ENCODE results near the gene PCNP. TPM values are rescaled to one million over a fixed set of nuclear protein-coding genes. Genes with fewer than 3 reads are reported as not detected.

Gene PCNP
- total RNA-seq, 2 donors from 2014 or later: 78.9 to 131 TPM

DNA sequence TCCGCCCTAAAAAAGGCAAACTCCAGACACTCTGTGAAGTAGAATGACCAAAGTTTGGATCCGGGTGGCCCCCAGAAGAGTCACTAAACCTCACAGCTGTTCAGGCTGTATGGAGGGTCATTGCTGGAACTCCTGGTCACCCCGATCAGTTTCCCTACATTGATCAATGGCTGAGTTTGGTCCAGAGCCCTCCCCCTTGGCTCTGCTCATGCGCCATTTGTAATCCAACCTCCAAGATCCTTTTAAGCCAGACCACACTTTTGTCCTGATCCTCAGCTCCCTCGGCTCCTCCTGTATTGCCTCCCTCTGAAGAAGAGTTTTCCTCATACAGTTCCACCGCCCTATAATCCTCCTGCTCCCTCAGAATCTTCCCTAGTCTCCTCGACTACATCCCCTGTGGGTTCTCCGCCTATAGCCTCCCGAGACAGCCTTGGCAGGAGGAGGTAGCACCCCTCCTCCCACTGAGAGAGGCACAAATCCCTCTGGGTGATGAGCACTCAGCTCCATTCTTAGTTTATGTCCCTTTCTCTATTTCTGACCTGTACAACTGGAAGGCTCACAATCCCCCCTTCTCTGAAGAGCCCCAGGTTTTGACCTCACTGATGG is 60.7 kb downstream of the PCNP start:
- Histone ChIP-seq H3K4me1 (ENCODE audit: control insufficient read depth in 1 of 2, low read depth in 2 of 2) (no peaks in the 10 kb centered on the region), H3K36me3 (no peaks in the 10 kb centered on the region), H3K27me3 (replicated peaks; ENCODE audit: insufficient read depth) (no peaks in the 10 kb centered on the region), H3K9me3 (no peaks in the 10 kb centered on the region), H3K27ac (no peak overlapping the region), H3K4me3 (no peak overlapping the region)
- no peak for DNase-seq (ENCODE audit: low spot score)
- TF ChIP-seq, protein P1, sequence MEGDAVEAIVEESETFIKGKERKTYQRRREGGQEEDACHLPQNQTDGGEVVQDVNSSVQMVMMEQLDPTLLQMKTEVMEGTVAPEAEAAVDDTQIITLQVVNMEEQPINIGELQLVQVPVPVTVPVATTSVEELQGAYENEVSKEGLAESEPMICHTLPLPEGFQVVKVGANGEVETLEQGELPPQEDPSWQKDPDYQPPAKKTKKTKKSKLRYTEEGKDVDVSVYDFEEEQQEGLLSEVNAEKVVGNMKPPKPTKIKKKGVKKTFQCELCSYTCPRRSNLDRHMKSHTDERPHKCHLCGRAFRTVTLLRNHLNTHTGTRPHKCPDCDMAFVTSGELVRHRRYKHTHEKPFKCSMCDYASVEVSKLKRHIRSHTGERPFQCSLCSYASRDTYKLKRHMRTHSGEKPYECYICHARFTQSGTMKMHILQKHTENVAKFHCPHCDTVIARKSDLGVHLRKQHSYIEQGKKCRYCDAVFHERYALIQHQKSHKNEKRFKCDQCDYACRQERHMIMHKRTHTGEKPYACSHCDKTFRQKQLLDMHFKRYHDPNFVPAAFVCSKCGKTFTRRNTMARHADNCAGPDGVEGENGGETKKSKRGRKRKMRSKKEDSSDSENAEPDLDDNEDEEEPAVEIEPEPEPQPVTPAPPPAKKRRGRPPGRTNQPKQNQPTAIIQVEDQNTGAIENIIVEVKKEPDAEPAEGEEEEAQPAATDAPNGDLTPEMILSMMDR (IDR thresholded peaks at IDR 0.05): no peak
- no peak for ATAC-seq (ENCODE audit: insufficient number of reproducible peaks, low FRiP score, low read depth)

DNA sequence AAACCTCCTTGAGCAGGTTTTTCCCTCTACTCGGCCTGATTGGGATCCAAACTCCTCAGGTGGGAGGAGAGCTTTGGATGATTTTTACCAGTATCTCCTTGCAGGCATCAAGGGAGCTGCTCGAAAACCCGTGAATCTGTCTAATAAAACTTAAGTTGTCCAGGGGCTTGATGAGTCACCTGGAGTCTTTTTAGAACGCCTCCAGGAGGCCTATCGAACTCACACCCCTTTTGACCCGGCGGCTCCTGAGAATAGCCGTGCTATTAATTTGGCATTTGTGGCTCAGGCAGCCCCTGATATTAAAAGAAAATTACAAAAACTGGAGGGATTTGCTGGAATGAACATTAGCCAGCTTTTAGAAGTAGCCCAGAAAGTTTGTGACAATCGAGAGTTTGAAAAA is 61.4 kb downstream of the PCNP start:
- Histone ChIP-seq H3K9me3 (no peaks in the 10 kb centered on the region), H3K27me3 (replicated peaks; ENCODE audit: insufficient read depth) (no peaks in the 10 kb centered on the region), H3K4me1 (ENCODE audit: control insufficient read depth in 1 of 2, low read depth in 2 of 2) (no peaks in the 10 kb centered on the region), H3K27ac (no peak overlapping the region), H3K4me3 (no peak overlapping the region), H3K36me3 (no peaks in the 10 kb centered on the region)
- TF ChIP-seq, protein P1 (IDR thresholded peaks at IDR 0.05): no peak
- no peak for ATAC-seq (ENCODE audit: insufficient number of reproducible peaks, low FRiP score, low read depth)
- no peak for DNase-seq (ENCODE audit: low spot score)

DNA sequence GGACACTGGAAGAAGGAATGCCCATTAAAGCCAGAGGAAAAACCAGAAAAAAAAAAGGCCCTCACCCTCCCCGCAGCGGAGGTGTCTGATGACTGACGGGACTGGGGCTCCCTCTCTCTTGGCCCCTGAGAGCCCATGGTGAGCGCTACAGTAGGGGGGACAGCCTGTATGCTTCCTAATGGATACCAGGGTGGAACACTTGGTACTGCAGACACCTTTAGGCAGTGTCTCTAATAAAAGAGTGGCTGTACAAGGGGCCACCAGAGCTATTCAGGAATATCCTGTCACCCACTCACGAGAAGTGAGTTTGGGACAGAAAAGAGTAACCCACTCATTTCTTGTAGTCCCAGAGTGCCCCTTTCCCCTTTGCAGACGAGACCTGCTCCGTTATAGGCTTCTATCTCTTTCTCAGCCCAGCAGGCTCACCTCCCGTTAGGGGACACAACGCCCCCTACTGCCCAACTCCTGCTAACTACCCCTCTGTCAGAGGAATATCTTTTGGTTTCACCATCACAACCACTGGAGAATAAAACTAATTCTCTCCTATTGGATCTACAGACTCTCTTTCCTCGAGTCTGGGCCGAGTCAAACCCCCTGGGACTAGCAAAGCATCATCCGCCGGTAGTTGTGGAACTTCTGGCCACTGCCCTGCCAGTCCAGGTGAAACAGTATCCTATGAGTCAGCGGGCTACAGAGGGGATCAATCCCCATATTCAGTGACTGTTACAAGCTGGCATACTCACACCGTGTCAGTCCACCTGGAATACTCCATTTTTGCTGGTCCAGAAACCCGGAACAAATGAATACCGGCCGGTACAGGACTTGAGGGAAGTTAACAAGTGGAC is 62.2 kb downstream of the PCNP start:
- ATAC-seq (ENCODE audit: insufficient number of reproducible peaks, low FRiP score, low read depth) (no peak), DNase-seq (ENCODE audit: low spot score) (no peak)
- Histone ChIP-seq H3K36me3 (no peaks in the 10 kb centered on the region), H3K4me3 (peak overlapping the region; percentile 25), H3K4me1 (ENCODE audit: control insufficient read depth in 1 of 2, low read depth in 2 of 2) (no peaks in the 10 kb centered on the region), H3K27ac (no peak overlapping the region), H3K9me3 (no peaks in the 10 kb centered on the region), H3K27me3 (replicated peaks; ENCODE audit: insufficient read depth) (no peaks in the 10 kb centered on the region)
- TF ChIP-seq, protein P1 (IDR thresholded peaks at IDR 0.05): peak; percentile 37

DNA sequence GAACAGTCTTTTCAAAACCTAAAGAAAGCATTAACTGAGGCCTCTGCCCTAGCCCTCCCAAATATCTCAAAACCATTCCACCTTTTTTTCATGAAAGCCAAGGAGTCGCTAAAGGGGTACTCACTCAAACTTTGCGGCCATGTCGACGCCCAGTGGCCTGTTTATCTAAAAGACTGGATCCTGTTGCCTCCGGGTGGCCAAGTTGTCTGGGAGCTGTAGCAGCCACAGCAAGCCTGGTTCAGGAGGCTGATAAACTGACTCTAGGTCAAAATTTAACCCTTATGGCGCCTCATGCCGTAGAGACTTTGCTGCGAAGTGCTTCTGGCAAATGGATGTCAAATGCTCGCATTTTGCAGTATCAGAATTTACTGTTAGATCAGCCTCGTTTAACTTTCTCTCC is 63.5 kb downstream of the PCNP start:
- Histone ChIP-seq H3K36me3 (no peaks in the 10 kb centered on the region), H3K27me3 (replicated peaks; ENCODE audit: insufficient read depth) (no peaks in the 10 kb centered on the region), H3K9me3 (no peaks in the 10 kb centered on the region), H3K4me3 (no peak overlapping the region), H3K27ac (no peak overlapping the region), H3K4me1 (ENCODE audit: control insufficient read depth in 1 of 2, low read depth in 2 of 2) (no peaks in the 10 kb centered on the region)
- DNase-seq (ENCODE audit: low spot score): no peak
- no peak for ATAC-seq (ENCODE audit: insufficient number of reproducible peaks, low FRiP score, low read depth)
- TF ChIP-seq, protein P1 (IDR thresholded peaks at IDR 0.05): no peak

DNA sequence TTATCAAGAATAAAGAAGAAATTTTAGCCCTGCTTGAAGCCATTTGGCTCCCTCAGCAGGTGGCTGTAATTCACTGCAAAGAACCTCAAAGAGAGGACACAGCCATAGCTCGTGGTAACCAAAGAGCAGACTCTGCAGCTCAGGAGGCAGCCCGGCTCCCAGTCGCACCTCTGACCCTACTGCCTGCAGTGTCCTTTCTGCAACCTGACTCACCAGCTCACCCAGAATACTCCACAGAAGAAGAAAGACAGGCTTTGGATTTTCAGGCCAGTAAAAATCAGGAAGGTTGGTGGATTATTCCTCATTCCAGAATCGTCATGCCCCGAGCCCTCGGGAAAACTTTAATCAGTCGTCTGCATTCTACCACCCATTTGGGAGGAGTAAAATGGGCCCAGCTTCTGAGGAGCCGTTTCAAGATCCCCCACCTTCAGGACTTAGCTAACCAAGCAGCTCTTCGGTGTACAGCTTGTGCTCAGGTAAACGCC is 64.3 kb downstream of the PCNP start:
- ATAC-seq (ENCODE audit: insufficient number of reproducible peaks, low FRiP score, low read depth): no peak
- DNase-seq (ENCODE audit: low spot score): no peak

More for the DNA sequence above, 64.3 kb downstream of the PCNP start:
- no peaks in the 10 kb centered on the region for H3K36me3 ChIP-seq
- H3K27ac ChIP-seq: no peak overlapping the region
- TF ChIP-seq, protein P1 (IDR thresholded peaks at IDR 0.05): no peak
- no peaks in the 10 kb centered on the region for H3K27me3 ChIP-seq (replicated peaks; ENCODE audit: insufficient read depth)
- H3K4me1 ChIP-seq (ENCODE audit: control insufficient read depth in 1 of 2, low read depth in 2 of 2): no peaks in the 10 kb centered on the region
- no peak overlapping the region for H3K4me3 ChIP-seq
- no peaks in the 10 kb centered on the region for H3K9me3 ChIP-seq

Data from thoracic aorta (tissue), 2 donors.